Lower leg skin (tissue), 4 donors: Measurements from ENCODE around the gene GSTA1. TPM values are rescaled to one million over a fixed set of nuclear protein-coding genes. Genes with fewer than 3 reads are reported as not detected.
"Not testable (repeated sequence)": the region's sequence is repeated elsewhere in the genome, so short reads cannot be mapped to it uniquely, and the experiment has no call there.

ENCODE experiments used
- DNase-seq, 2 donors: peaks; one replicate each; pipeline ENCODE4 v3.0.0-alpha.2; 2019; ENCODE audit warnings: low spot score in 2 of 2
- H3K4me3 ChIP-seq: fragments of 200-600 bp; sonication (generic); 2 replicates; pipeline ENCODE4 v1.5.1; 2017; ENCODE audit warnings: mild to moderate bottlenecking, low read depth; ENCODE audit not compliant: poor library complexity, severe bottlenecking
- CTCF ChIP-seq, 3 donors: fragments of 450-650 bp; IDR thresholded peaks; one replicate each; pipeline ENCODE4 v1.5.1; 2016; ENCODE audit warnings: antibody characterized with exemption in 3 of 3, mild to moderate bottlenecking in 3 of 3, moderate library complexity in 2 of 3
- POLR2A ChIP-seq, 2 donors: fragments of 450-650 bp; IDR thresholded peaks; one replicate each; pipeline ENCODE4 v1.6.1; 2016 to 2017; ENCODE audit warnings: antibody characterized with exemption in 2 of 2, mild to moderate bottlenecking in 1 of 2, moderate library complexity in 1 of 2
- WGBS, 2 donors: methylation state at CpG; one replicate each; pipeline ENCODE4 v1.1.5; 2018; 5-methylcytosine and 5-hydroxymethylcytosine counted together
- intact Hi-C: fragments of 100-400 bp; cut with DNase I; formaldehyde crosslinking; loops from one replicate; pipeline ENCODE4 v1.15.0; 2023; ENCODE audit warnings: low total_unique reads
- total RNA-seq, 4 donors: library from RNA; depleted of rRNA; stranded (reverse); fragments of >200 nt; gene quantifications; one replicate each; pipeline ENCODE4 v1.1.0, GENCODE V29; 2016

GSTA1 gene
- total RNA-seq: 1 to 10 TPM in 2 of 4 donors, not detected in 2; 1.4 to 2.8 TPM

- DNase-seq, intact Hi-C loops, H3K4me3 ChIP-seq: not testable (repeated sequence)
- WGBS, 2 donors: 61 to 66% methylated on average over 5 of the region's 5 CpGs
Measured at GRCh38 chr6:52803668-52804255, at the start of gene GSTA1. TSS of gene GSTA1 (minus strand) at chr6:52803816. CDS start at chr6:52799267, 4,549 bp downstream.

- intact Hi-C loops: no loop called here
- no peak for TF ChIP-seq POLR2A (IDR thresholded peaks at IDR 0.05)
- no peak for TF ChIP-seq CTCF (IDR thresholded peaks at IDR 0.05)
- DNase-seq: no peak
- no peak overlapping the region for H3K4me3 ChIP-seq
- 70 to 73% methylated on average over 4 of the region's 4 CpGs for WGBS, 2 donors
Measured at GRCh38 chr6:52849137-52849536, 45.5 kb upstream of the GSTA1 start.

GRCh38 chr6:52846002-52846401 lies 42.4 kb upstream of the GSTA1 start:
- TF ChIP-seq CTCF (IDR thresholded peaks at IDR 0.05) (no peak), POLR2A (IDR thresholded peaks at IDR 0.05) (no peak)
- 45 to 52% methylated on average over 1 of the region's 1 CpG for whole genome bisulfite sequencing, 2 donors
- no peak for DNase-seq
- intact Hi-C loops: no loop called here
- H3K4me3 ChIP-seq: no peak overlapping the region

- DNase-seq: no peak
- 96 to 97% methylated on average over 4 of the region's 4 CpGs for WGBS, 2 donors
Measured at GRCh38 chr6:52843605-52844004, 40.0 kb upstream of the GSTA1 start.

GRCh38 chr6:52840763-52841585 lies 37.4 kb upstream of the GSTA1 start, which contains the start of gene GSTA5:
TSS of gene GSTA5 (minus strand) at chr6:52840813.
- no peak for TF ChIP-seq CTCF (IDR thresholded peaks at IDR 0.05)
- no peak for TF ChIP-seq POLR2A (IDR thresholded peaks at IDR 0.05)
- DNase-seq: no peak
- intact Hi-C loops: no loop called here

More at GRCh38 chr6:52843605-52844004, 40.0 kb upstream of the GSTA1 start:
- no peak overlapping the region for H3K4me3 ChIP-seq
- intact Hi-C loops: no loop called here
- TF ChIP-seq CTCF (IDR thresholded peaks at IDR 0.05) (no peak), POLR2A (IDR thresholded peaks at IDR 0.05) (no peak)

More at GRCh38 chr6:52840763-52841585, 37.4 kb upstream of the GSTA1 start, which contains the start of gene GSTA5:
- no peak within 1 kb of the TSS for H3K4me3 ChIP-seq
- 69 to 71% methylated on average over 5 of the region's 5 CpGs for WGBS, 2 donors
